Pancreas (tissue), 10 donors: ENCODE data around the gene MRPL36. TPM values are rescaled to one million over a fixed set of nuclear protein-coding genes. Genes with fewer than 3 reads are reported as not detected.

Experiments used
- ATAC-seq, 4 donors: fragments of 200-7000 bp; cut with Tn5 transposase; one replicate each; pipeline versions ENCODE4 v1.8.0 to v1.9.1; 2020; ENCODE audit warnings: mild to moderate bottlenecking in 4 of 4, moderate library complexity in 4 of 4
- DNase-seq, 6 donors: peaks; one replicate each; pipeline ENCODE4 v3.0.0-alpha.2; 2020
- FAIRE-seq: peaks from 2 replicates; lab custom pipeline; 2012; peaks lifted over from hg19 to GRCh38; lab: Jason Lieb, UNC
- H3K27ac ChIP-seq, 4 donors: fragments of 200-600 bp; sonication (generic); 1 replicate in 3 of 4; 2 replicates in 1 of 4; pipeline versions ENCODE4 v1.5.0 to v1.8.0; 2020
- H3K27me3 ChIP-seq, 4 donors: fragments of 200-600 bp; one replicate each; pipeline ENCODE4 v1.8.0; 2021
- H3K36me3 ChIP-seq, 3 donors: fragments of 200-600 bp; sonication (generic) in 1 of 3; one replicate each; pipeline versions ENCODE4 v1.5.0 to v1.8.0; 2020 to 2021
- H3K4me1 ChIP-seq, 3 donors: fragments of 200-600 bp; one replicate each; pipeline ENCODE4 v1.8.0; 2021
- H3K4me3 ChIP-seq, 4 donors: fragments of 200-600 bp; sonication (generic) in 2 of 4; one replicate each; pipeline versions ENCODE4 v1.5.0 to v1.8.0; 2020 to 2021
- H3K9me3 ChIP-seq, 4 donors: fragments of 200-600 bp; one replicate each; pipeline ENCODE4 v1.8.0; 2021
- CTCF ChIP-seq, 4 donors: fragments of 200-600 bp; sonication (generic) in 3 of 4; IDR thresholded peaks; one replicate each; pipeline versions ENCODE4 v1.5.0 to v1.8.0; 2021; ENCODE audit warnings: antibody characterized with exemption in 4 of 4
- WGBS, 2 donors: extraction: QIAGEN DNeasy Blood & Tissue Kit; methylation state at CpG; one replicate each; pipeline ENCODE4 v1.1.7; 2013; 5-methylcytosine and 5-hydroxymethylcytosine counted together
- intact Hi-C, 3 donors: fragments of 100-400 bp; cut with DNase I; formaldehyde crosslinking; loops; one replicate each; pipeline versions ENCODE4 v1.11.1 to v1.14.2; 2022
- polyA plus RNA-seq, 2 donors: library from polyadenylated mRNA; stranded (reverse); fragments of 200-250 nt; gene quantifications; one replicate each; pipeline ENCODE4 v1.2.3, GENCODE V29; 2013
- total RNA-seq, 6 donors: library from RNA; stranded (reverse); fragmentation: NEBNext Ultra II Directional in 4 of 6; extraction: Animal tissue kit (Norgen Biotek cat#: 25700) in 4 of 6; gene quantifications; one replicate each; pipeline versions ENCODE4 v1.2.1 to v1.2.4, GENCODE V29; 2021 to 2023
- donor health status: healthy with polysubstance abuse.
- donor health status: DM: no; HTN: no; CAD: no; lungs with moderate emphysema.
- donor health status: DM: no; HTN: no; CAD: no.
- donor health status: control.
- donor health status: control.
- donor health status: Bipolar disorder and iron deficiency.
- donor health status: DM: yes; HTN: yes; CAD: no.
- donor health status: DM: no; HTN: no; CAD: no.
- donor health status: DM: no; HTN: no; CAD: no.
- donor health status: DM: yes; HTN: yes; CAD: no.

Gene MRPL36
- total and polyA plus RNA-seq, 8 donors = 13.1 to 48.0 (median 16.1) TPM

- WGBS, 2 donors = 53 to 60% methylated on average over 19 of the region's 19 CpGs
- FAIRE-seq = no peak
- no peak for TF ChIP-seq CTCF (IDR thresholded peaks at IDR 0.05)
- DNase-seq = peak in 1 of 6 donors; percentile 15
- H3K36me3 ChIP-seq = no peaks in the 10 kb centered on the region
- H3K27me3 ChIP-seq = no peaks in the 10 kb centered on the region
- ATAC-seq = no peak
- no peak overlapping the region for H3K27ac ChIP-seq
- H3K4me1 ChIP-seq = no peaks in the 10 kb centered on the region
- no peaks in the 10 kb centered on the region for H3K9me3 ChIP-seq
- intact Hi-C loops = no loop called here
- H3K4me3 ChIP-seq = no peak overlapping the region
These were observed 50.8 kb downstream of the MRPL36 start for GRCh38 chr5:1748845-1749244.

Other genes with a start within 250 kb of the MRPL36 start
- 10 to 100 TPM in 5 of 6 donors, 1 to 10 TPM in 1; 8.2 to 15.9 (median 13.4) TPM for gene NDUFS6, start 1.6 kb upstream of the MRPL36 start, total RNA-seq
- gene NDUFS6, start 1.6 kb upstream of the MRPL36 start, polyA plus RNA-seq = 10 to 100 TPM; 24.9 to 41.9 TPM
- not detected for gene IRX4, start 83.1 kb upstream of the MRPL36 start, total RNA-seq
- gene IRX4, start 83.1 kb upstream of the MRPL36 start, polyA plus RNA-seq = under 1 TPM in 1 of 2 donors, not detected in 1; 0.31 TPM